ENCODE results near the gene CCDC34. TPM values are rescaled to one million over a fixed set of nuclear protein-coding genes. Genes with fewer than 3 reads are reported as not detected.

CCDC34 gene
- total RNA-seq, 1 experiment from 2014 or later = 18.7 TPM

DNA sequence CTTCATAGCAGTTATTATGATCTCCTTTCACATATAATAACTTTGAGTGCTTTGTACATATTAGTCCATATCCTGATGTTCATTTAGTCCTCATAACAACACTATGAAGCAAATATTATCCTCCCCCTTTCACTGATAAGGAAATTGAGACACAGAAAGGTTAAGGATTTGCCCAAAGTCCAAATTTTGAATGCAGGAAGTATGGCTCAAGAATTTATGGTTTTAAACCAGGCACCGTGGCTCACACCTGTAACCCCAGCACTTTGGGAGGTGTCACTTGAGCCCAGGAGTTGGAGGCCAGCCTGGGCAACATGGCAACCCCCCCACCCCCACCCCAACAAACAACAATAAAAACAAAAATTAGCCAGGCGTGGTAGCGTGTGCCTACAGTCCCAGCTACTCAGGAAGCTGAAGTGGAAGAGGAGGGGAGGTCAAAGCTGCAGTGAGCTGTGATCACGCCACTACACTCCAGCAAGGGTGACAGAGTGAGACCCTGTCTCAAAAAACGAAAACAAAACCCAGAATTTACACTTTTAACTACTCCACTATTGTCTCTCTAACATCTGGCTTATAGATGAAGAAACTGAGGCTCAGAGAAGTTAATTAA, 8.6 kb downstream of the CCDC34 start:
- no peak overlapping the region for H3K9ac ChIP-seq (ENCODE audit: low read length)
- BruUV-seq (replicated peaks) = no TSS peak
- no peak overlapping the region for H3K27ac ChIP-seq (ENCODE audit: low read depth, low read length)
- intact Hi-C loops (cut with micrococcal nuclease) = no loop called here
- no peaks in the 10 kb centered on the region for H3K9me2 ChIP-seq (ENCODE audit: insufficient read depth)
- H3K4me3 ChIP-seq (replicated peaks in 1 of 2; ENCODE audit: low read depth in 1 of 2, low read length in 2 of 2) = no peak overlapping the region
- TF ChIP-seq SIN3A (IDR thresholded peaks at IDR 0.05; ENCODE audit: low read depth) (no peak), ZFX (IDR thresholded peaks at IDR 0.05) (no peak), EZH2phosphoT487 (IDR thresholded peaks at IDR 0.05; ENCODE audit: borderline replicate concordance) (no peak), FOSL1 (IDR thresholded peaks at IDR 0.05; ENCODE audit: low read depth) (no peak), EZH2 (IDR thresholded peaks at IDR 0.05) (no peak), POLR2AphosphoS5 (IDR thresholded peaks at IDR 0.05; ENCODE audit: low read depth, low read length) (no peak), JUND (IDR thresholded peaks at IDR 0.05) (no peak), SRF (IDR thresholded peaks at IDR 0.05; ENCODE audit: low read depth) (no peak), RAD21 (IDR thresholded peaks at IDR 0.05; ENCODE audit: low read depth) (no peak), EGR1 (IDR thresholded peaks at IDR 0.05; ENCODE audit: low read depth) (no peak), SP1 (IDR thresholded peaks at IDR 0.05; ENCODE audit: low read depth) (no peak), TCF7L2 (IDR thresholded peaks at IDR 0.05; ENCODE audit: borderline replicate concordance, extremely low read depth, insufficient read depth, insufficient read length) (no peak), ZBTB33 (IDR thresholded peaks at IDR 0.05; ENCODE audit: extremely low read depth, insufficient replicate concordance, low read length) (no peak), CBX3 (IDR thresholded peaks at IDR 0.05; ENCODE audit: low read depth) (no peak), ELF1 (IDR thresholded peaks at IDR 0.05; ENCODE audit: borderline replicate concordance, low read depth) (no peak), YY1 (IDR thresholded peaks at IDR 0.05; ENCODE audit: extremely low read depth, insufficient replicate concordance, low read depth, low read length) (no peak), POLR2A (IDR thresholded peaks at IDR 0.05; ENCODE audit: borderline replicate concordance, extremely low read depth, insufficient read depth, insufficient read length) (no peak)
- TF ChIP-seq, protein P1, sequence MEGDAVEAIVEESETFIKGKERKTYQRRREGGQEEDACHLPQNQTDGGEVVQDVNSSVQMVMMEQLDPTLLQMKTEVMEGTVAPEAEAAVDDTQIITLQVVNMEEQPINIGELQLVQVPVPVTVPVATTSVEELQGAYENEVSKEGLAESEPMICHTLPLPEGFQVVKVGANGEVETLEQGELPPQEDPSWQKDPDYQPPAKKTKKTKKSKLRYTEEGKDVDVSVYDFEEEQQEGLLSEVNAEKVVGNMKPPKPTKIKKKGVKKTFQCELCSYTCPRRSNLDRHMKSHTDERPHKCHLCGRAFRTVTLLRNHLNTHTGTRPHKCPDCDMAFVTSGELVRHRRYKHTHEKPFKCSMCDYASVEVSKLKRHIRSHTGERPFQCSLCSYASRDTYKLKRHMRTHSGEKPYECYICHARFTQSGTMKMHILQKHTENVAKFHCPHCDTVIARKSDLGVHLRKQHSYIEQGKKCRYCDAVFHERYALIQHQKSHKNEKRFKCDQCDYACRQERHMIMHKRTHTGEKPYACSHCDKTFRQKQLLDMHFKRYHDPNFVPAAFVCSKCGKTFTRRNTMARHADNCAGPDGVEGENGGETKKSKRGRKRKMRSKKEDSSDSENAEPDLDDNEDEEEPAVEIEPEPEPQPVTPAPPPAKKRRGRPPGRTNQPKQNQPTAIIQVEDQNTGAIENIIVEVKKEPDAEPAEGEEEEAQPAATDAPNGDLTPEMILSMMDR (IDR thresholded peaks at IDR 0.05 in 2 of 3, conservative IDR thresholded peaks at IDR 0.05 in 1 of 3; ENCODE audit: borderline replicate concordance in 1 of 3, insufficient read depth in 1 of 3, low read depth in 2 of 3, low read length in 2 of 3) = no peak
- TF ChIP-seq, protein P2, sequence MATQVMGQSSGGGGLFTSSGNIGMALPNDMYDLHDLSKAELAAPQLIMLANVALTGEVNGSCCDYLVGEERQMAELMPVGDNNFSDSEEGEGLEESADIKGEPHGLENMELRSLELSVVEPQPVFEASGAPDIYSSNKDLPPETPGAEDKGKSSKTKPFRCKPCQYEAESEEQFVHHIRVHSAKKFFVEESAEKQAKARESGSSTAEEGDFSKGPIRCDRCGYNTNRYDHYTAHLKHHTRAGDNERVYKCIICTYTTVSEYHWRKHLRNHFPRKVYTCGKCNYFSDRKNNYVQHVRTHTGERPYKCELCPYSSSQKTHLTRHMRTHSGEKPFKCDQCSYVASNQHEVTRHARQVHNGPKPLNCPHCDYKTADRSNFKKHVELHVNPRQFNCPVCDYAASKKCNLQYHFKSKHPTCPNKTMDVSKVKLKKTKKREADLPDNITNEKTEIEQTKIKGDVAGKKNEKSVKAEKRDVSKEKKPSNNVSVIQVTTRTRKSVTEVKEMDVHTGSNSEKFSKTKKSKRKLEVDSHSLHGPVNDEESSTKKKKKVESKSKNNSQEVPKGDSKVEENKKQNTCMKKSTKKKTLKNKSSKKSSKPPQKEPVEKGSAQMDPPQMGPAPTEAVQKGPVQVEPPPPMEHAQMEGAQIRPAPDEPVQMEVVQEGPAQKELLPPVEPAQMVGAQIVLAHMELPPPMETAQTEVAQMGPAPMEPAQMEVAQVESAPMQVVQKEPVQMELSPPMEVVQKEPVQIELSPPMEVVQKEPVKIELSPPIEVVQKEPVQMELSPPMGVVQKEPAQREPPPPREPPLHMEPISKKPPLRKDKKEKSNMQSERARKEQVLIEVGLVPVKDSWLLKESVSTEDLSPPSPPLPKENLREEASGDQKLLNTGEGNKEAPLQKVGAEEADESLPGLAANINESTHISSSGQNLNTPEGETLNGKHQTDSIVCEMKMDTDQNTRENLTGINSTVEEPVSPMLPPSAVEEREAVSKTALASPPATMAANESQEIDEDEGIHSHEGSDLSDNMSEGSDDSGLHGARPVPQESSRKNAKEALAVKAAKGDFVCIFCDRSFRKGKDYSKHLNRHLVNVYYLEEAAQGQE (IDR thresholded peaks at IDR 0.05; ENCODE audit: low read depth) = no peak
- TF ChIP-seq, protein P3, sequence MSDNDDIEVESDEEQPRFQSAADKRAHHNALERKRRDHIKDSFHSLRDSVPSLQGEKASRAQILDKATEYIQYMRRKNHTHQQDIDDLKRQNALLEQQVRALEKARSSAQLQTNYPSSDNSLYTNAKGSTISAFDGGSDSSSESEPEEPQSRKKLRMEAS (IDR thresholded peaks at IDR 0.05) = no peak
- no peaks in the 10 kb centered on the region for H3K79me2 ChIP-seq (ENCODE audit: insufficient read depth, low read length)
- no peak overlapping the region for H3K4me2 ChIP-seq (ENCODE audit: low read length)
- ATAC-seq (no peak), DNase-seq (ENCODE audit: low read depth, low spot score) (no peak)
- H4K20me1 ChIP-seq (ENCODE audit: insufficient read depth) = no peaks in the 10 kb centered on the region
- ChIA-PET RAD21 (ENCODE audit: low non-redundant PET in 1 of 2, low total read pairs in 2 of 2, uncharacterized antibody in 2 of 2, unreplicated experiment in 2 of 2) (no interaction called here), CTCF (no interaction called here), POLR2A (interaction anchor here (0.8 kb wide), 1 partner anchor 47 kb away, joined by 3 read pairs; no protein-coding TSS in a partner anchor)
- no peak overlapping the region for H2AFZ ChIP-seq (ENCODE audit: low read depth, low read length, poor library complexity, severe bottlenecking)
- H3K36me3 ChIP-seq (ENCODE audit: control insufficient read depth in 1 of 2, insufficient read depth in 2 of 2, low read length in 2 of 2) = 0 out of 4 replicates have a peak, but pooled peaks cover 0 to 2% of the 10 kb centered on the region in 2 experiments
- H3K4me1 ChIP-seq (ENCODE audit: control insufficient read depth in 1 of 2, insufficient read depth in 2 of 2, low read length in 2 of 2) = peaks cover 0 to 6% of the 10 kb centered on the region in 2 experiments; a peak in 1 of 4 replicates
- H3K9me3 ChIP-seq (ENCODE audit: control insufficient read depth in 1 of 2, insufficient read depth in 1 of 2, low read depth in 1 of 2, low read length in 2 of 2) = no peaks in the 10 kb centered on the region
- no peaks in the 10 kb centered on the region for H3K27me3 ChIP-seq (ENCODE audit: insufficient read depth, low read length)

All from HCT116 (cell line).